LoVo (cell line): ENCODE results near the gene CTSZ.
"Not testable (repeated sequence)": the region's sequence is repeated elsewhere in the genome, so short reads cannot be mapped to it uniquely, and the experiment has no call there.

Experiments
- DNase-seq: peaks from one replicate; pipeline ENCODE4 v3.0.0-alpha.2; 2016; ENCODE audit warnings: low spot score

Gene CTSZ

GRCh38 chr20:58996226-58996611, 10.8 kb downstream of the CTSZ start:
- DNase-seq = no peak

DNA sequence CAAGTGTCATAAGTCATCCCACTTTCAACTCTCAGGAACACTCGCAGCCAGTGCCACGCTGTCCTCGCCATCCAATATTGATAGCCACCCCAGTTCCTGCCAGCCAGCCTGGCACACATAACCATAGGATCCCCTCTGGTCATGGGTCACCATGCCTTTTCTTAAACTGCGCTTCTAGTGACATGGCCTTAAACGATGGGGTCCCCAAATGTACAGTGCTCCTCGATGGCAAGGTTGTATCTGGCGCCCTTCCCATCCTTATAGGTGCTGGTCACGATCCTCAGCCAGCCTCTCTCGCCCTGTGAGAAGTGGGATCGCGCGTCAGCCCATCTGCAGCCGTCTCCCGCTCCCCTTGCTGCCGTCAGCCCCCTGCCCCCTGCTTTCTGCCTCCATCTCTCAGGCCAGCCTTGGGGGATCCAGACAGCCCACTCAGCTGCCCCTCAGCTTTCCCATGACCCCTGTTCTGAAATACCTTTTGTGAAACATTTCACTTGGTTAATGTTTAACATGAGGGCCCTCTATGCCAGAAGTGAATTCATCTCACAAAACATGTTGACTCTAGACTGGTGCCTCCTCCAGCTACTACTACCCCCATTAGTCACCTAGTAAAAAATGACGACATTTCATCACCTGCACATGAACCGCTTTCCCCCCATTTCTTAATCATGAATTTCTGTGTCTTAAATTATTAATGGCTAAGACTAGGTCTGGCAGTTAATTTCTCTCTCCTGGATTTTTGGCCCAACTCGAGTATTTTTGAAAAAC, 11.4 kb downstream of the CTSZ start:
- DNase-seq = no peak

DNA sequence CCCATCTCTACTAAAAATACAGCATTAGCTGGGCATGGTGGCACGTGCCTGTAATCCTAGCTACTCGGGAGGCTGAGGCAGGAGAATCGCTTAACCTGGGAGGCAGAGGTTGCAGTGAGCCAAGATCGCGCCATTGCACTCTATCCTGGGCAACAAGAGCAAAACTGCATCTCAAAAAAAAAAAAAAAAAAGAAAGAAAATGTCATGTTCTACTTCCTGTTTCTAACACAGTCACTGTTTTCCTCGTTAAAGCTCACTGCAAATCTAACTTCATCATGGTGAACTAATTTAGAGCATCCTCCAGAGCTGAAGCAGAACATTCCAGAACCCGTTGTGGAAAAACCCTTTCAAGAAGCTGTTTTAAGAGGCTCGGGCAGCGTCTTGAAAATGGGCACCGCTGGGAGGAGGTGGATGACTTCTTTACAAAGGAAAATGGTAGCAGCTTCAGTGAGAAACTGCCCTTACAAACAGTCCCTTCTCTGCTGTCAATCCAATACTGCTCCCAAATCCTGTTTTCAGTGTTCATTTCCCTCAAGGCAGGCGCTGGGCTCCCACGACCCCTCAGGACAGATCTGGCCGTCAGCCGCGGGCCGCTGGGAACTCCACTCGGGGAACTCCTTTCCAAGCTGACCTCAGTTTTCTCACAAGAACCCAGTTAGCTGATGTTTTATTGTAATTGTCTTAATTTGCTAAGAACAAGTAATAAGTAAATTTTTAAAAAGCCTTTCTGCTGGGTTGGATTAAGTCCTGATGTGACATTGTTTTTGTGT, 12.5 kb downstream of the CTSZ start:
- DNase-seq = no peak

GRCh38 chr20:58993332-58994248, 13.5 kb downstream of the CTSZ start:
- no peak for DNase-seq

- DNase-seq = no peak
These were observed 14.1 kb downstream of the CTSZ start for GRCh38 chr20:58992911-58993310.

- no peak for DNase-seq
These were observed 15.3 kb downstream of the CTSZ start for GRCh38 chr20:58991715-58992114.

DNA sequence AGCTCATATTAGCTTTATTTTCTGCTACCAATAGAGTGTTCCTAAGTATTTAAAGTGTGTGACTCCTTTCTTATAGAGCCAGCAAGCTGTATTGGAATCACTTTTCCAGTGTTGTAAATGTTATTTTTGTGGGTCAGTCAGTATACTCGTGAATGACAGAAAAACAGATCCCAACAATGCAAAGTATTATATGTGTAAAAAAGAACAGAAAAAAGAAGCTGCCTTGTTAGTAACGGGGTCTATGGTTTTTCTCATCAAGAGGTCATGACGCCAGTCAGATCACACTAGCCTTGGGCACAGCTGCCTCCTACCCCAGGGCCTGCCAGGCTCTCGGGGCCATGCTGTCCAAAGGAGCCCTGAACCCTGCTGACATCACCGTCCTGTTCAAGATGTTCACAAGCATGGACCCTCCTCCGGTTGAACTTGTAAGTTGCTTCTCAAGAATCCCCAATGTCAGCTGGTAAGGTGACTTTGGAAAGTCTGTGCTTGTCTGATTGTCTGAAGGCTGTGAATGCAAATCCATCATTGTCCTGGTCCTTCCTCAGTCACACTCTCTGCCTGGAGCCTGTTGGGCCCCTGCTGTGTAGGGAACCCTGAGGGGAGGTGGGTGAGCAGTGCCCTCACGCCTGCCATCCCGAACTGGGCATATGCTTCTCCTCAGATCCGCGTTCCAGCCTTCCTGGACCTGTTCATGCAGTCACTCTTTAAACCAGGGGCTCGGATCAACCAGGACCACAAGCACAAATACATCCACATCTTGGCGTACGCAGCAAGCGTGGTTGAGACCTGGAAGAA, 16.2 kb downstream of the CTSZ start:
- no peak for DNase-seq

- no peak for DNase-seq
These were observed 17.9 kb downstream of the CTSZ start for GRCh38 chr20:58989196-58989595.

- DNase-seq = no peak
These were observed 18.5 kb downstream of the CTSZ start for GRCh38 chr20:58988565-58988882.

DNA sequence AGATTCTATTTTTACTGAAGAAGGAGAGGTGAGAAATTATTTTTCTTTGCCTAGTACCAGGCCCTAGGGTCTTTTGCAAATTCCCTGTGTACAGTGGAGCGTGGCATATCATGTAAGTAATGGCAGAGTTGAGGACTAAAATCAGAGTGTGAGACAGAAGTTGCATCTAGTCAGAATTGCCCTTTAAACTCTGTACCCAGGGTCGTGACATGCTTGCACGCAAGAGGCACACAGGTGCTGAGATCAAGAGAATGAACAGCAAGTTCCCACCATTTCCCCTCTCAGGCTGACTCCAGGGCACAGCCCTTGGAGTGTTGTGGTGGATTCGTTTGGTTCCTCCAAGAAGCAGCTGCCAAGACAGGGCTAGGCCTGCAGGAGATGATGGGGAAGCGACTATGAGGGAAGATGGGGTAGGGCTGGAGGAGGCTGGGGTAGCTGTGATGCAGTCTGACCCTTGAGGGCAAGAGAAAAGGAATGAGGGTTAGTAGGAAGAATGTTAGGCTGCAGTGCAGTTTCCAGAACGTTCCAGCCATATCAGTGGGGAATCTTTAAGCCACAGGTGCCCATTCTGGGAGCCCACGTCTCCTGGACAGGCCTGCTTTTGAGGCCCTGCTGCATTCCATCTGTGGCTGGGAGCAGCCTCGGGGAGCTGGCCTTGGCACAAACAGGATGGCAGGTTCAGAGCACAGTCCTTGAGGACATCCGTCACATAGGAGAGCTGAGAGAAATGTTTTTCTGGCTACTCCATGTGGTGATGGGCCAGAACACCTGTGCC, 19.1 kb downstream of the CTSZ start:
- no peak for DNase-seq

DNA sequence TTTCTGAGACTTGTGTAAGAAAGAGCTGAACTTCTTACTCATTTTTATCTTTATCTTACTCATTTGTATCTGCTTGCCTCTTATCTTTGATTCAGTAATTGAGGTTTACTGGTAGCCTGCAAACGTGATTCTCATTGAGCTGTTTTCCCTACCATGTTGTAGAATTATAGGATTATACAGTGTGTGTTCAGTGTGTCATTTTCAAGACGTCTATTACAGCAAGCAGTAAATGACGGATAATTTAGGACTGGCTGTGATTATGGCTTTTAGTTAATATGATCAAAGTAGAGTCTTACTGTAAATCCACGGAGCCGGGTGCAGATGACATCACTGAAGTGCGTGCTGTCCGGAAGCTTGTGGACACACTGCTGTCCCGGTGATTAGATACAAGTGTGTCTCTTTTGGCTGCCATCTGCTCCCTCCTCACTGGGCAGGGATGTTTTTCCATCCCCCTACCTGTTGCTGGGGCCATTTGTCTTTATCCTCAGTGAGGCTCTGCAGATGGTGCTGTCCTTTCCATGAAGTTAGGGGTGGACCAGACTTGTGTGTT, 20.0 kb downstream of the CTSZ start:
- no peak for DNase-seq

DNA sequence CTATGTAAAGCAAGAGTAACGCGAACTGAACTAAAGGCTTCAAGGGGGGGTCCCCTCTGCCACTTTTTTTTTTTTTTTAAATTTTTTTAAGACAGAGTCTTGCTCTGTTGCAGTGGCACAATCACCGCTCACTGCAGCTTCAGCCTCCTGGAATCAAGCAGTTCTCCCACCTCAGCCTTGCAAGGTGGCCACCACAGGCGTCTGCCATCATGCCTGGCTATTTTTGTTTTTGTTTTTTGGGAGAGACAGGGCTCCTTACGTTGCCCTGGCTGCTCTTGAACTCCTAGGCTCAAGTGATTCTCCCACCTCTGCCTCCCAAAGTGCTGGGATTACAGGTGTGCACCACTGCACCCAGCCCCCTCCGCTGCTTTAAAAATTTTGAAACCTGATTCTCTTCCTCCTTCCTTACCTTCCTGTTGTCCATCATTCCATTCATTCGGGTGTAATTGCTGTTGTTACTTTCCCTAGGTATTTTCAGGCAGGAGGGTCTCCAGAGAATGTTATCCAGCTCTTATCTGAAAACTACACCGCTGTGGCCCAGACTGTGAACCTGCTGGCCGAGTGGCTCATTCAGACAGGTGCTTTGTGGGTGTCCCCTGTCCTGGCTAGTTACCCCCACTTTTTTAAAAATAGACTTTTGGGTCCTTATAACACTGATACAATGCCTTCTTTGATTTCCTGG, 20.6 kb downstream of the CTSZ start:
- DNase-seq = no peak

- DNase-seq = no peak
These were observed 21.4 kb downstream of the CTSZ start for GRCh38 chr20:58985656-58986055.

DNA sequence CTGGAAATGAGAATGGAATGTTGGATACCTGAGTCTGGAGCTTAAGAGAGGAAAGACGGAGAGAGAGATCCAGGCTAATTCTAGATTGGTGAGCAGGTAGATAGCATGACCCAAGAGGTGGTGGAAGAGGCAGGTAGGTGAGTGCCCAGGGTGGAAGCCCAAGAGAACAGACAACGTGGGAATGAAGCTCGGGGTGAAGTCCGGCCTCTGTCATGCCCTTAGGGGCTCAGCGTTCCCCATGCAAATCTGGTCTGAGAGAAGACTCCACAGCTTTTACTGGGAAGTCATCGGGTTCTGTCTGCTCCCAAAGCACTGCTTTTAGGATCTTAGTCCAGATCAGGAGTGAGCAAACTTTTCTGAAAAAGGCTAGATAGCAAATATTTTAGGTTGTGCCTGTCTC, 22.4 kb downstream of the CTSZ start:
- DNase-seq = no peak

- not testable (repeated sequence) for DNase-seq
These were observed 24.0 kb downstream of the CTSZ start for GRCh38 chr20:58983115-58983468.

GRCh38 chr20:58982406-58983114, 24.5 kb downstream of the CTSZ start:
- no peak for DNase-seq

DNA sequence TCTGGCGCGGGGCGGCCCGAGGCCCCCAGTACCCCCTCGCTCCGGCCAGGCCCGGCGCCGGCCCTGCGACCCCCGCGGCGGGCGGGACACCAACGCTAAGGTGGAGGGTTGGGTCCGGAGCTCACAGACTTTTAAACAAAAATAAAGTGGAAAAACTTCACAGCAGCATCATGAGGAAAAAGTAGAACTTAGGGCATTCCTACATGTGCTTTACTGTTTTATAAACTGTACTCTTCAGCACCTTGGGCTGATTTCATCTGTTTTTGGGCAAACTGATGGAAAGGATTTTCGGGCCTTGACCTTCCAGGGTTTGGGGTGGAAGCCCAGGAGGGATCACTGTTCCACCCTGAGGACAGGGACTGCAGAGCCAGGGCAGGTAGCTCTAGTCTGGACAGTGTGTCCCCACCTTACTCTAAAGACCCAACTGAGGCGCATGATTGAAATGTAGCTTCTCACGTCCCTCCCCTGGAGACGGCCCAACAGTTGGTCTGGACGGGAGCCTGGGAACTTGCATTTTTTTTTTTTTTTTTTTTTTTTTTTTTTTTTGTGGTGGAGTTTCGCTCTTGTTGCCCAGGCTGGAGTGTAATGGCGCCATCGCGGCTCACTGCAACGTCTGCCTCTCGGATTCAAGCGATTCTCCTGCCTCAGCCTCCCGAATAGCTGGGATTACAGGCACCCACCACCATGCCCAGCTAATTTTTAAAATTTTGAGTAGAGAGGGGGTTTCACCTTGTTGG, 25.3 kb downstream of the CTSZ start:
- DNase-seq = peak; percentile 26

DNA sequence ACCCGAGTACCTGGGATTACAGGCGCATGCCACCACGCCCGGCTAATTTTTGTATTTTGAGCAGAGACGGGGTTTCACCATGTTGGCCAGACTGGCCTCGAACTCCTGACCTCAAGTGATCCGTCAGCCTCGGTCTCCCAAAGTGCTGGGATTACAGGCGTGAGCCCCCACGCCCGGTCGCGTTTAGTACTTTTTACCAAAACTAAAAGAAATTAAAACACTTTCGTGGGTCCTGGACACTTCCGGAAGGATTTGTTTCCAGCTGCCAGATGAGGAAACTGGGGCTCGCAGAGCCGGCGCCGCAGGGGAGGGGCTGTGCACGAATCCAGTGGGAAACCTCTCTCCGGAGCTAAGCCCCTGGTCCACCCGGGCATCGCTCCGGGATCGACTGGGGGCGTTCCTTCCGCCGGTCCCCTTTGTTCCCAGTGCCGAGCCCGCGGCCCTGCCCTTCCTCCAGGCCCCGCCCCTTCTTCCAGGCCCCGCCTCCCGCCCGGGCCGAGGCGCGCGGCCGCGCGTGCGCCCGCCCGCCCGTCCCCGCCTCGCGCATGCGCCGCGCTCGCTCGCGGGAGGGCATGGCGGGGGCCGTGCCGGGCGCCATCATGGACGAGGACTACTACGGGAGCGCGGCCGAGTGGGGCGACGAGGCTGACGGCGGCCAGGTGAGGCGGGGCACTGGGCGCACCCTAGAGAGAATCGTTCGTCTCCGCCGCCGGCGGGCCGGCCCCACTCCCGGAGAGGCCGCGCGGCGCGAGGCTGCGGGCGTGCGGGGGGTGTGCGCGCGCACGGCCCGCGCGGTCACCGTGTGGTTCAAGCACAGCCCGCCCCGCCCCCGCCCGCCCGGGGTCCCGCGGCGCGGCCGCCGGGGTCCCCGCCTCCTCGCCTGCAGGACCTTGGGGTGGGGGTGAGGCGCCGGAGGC, 26.1 kb downstream of the CTSZ start, which contains the start of gene NELFCD:
TSS of gene NELFCD (plus strand) at position 546 of the 917 bp plus-strand sequence. CDS start at position 600, 54 bp downstream.
- DNase-seq = peak; percentile 92
